Measurements from ENCODE around the gene C4orf50.
"Not testable (repeated sequence)": the region's sequence is repeated elsewhere in the genome, so short reads cannot be mapped to it uniquely, and the experiment has no call there.

The C4orf50 gene

DNA sequence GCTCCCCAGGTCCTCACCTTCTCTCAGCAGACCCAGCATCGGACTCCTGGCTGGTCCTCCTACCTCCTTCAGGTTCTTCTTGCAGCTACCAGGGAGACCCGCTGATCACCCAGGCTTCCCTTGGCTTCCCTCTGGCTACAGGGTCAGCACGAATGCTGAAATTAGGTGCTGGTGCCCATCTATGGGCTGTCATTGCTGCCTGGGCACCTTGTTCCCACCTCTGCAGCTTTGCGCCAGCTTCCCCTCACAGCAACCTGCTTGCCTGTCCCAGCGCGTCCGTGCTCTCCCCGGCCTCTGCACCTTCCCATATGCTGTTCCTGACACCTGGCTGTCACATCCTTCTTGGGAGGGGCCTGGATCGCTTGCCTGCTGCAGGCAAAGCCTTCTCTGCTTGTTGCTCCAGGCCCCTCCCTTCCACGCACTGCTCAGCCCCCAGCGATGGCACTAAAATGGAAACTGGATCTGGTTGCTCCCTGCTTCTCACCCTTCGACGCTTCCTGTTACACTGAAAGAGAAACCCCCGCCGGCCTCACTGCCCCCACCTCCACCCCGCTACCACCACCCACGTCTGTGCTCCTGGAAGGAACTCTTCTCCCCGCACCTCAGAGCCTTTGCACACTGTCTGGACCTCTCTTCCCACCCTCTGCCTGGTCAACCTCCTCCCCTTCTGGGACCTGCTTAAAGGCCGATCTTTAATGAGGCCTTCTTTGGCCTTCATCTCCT lies 22.2 kb downstream of the C4orf50 start:
- no peak for DNase-seq (ENCODE audit: extremely low read depth in 1 of 2, low read depth in 1 of 2)

DNA sequence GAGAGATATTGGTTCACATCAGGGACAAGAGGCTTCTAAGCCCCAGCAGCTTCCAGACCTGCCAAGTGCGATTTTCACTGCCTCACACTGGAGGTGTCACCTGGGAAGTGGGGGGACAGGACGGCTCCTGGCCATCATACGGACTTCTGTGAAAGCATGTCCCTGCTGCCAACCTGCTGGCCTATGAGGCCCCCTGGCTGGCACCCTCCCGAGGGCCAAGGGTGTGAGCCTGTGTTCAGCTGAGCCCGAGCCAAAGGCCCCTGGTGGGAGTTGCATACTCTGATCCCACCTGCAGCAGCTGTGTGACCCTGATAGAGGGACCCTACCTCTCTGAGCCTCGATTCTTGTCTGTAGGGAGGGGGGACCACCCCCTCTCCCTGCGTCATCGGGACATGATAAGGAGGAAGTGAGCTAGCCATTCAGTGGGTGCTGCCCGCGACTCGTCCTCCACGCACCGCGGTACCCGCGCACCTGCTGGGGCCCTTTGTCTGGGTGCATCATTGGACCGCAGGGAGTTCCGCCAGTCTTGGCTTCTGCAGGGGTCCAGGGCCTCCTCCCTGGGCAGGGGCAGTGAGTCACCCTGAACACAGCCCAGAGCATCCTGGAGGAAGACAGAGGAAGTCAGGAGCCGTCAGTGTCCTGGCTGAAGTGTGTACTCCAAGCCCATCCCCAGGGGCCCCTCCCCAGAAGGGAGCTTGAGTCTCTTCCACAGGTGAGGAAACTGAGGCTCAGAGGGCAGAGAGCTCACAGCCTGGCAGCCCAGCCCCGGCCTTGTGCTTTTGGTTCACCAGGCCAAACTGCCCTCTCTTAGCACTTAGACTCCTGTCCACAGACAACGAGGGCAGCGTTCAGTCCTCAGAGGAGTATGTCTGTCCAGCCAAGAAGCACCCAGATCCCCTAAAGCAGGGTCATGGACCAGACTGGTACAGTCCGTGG lies 24.1 kb downstream of the C4orf50 start:
- DNase-seq (ENCODE audit: extremely low read depth in 1 of 2, low read depth in 1 of 2) = no peak

DNA sequence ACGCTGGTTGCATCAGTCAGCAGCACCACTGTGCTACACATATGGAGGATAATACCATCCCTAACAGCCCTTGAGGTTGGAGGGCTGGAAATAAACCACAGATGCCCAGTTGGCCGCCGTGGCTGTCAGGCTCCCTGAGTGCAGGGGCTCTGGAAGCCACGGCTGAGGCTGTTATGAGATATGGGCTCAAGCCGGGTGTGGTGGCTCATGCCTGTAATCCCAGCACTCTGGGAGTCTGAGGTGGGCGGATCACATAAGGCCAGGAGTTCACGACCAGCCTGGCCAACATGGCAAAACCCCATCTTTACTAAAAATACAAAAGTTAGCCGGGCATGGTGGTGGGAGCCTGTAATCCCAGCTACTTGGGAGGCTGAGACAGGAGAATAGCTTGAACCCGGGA lies 24.9 kb downstream of the C4orf50 start:
- DNase-seq (ENCODE audit: extremely low read depth in 1 of 2, low read depth in 1 of 2) = not testable (repeated sequence)

DNA sequence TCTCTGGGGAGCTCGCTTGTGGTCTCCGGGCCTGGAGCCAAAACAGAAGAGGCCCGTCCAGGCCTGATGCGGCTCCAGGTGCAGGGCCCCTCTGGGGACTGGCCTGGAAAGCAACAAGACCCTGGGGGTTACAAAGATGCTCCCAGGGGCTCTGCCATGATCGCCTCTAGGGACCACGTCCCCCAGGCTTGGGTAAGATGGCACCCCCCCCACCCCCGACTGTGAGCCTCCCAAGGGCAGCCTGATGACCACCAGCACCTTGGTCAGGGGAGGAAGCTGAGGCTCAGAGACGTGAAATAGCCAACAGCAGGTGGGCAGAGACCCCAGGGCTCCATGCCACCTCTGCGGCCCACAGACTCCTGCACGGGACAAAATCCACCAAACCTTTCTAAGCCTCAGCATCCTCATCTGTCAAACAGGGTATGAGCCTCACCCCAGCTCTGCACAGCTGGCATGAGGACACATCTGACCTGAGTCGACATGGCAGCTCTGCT lies 25.4 kb downstream of the C4orf50 start:
- no peak for DNase-seq (ENCODE audit: extremely low read depth in 1 of 2, low read depth in 1 of 2)

DNA sequence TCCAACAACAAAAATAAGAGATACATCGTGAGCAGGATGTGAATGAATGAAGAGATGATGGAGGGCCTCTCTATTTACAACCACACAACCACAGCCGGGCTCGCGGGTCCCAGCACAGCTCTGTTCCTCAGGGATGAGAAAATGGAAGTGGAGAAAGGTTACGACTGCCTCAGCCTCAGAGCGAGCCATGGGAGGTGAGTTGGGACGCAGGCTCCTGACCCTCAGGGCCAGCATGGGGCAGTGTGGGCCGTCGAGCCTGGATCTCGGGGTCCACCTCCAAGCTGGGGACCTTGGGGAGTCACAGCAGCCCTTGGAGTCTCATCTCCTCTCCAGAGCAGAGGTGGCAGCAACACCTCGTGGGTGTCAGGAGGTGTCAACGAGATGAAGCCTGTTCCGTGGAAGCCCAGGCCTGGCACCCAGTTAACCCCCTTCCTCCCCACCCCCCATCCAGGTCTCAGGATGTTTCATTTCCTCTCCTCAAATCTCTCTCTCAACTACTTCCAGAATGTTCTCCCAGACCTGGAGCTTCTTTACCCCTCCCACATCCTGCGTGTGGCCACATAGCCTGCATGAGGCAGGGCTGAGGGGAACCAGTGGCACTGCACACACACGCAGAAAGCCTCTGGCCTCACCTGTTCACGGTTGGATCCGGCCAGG lies 25.9 kb downstream of the C4orf50 start:
- no peak for DNase-seq (ENCODE audit: extremely low read depth in 1 of 2, low read depth in 1 of 2)

DNA sequence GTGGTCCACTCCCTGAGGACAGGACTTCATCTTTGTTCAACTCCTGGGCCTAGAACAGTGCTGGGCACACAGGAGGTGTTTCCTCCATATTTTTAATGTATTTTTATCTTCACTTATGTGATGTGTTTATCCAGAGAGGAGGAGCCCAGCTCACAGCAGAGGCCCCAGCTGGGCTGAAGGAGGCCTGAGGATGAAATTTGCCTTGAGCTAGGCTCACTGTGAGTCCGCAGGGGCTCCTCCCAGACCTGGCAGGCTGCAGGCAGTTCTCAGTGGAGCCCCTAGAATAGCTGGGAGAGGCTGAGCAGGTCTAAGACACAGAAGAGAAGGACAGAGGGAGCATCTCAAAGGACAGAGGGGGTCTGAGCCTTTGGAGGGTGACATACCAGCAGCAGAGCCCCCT lies 26.8 kb downstream of the C4orf50 start:
- DNase-seq (ENCODE audit: extremely low read depth in 1 of 2, low read depth in 1 of 2) = no peak

DNA sequence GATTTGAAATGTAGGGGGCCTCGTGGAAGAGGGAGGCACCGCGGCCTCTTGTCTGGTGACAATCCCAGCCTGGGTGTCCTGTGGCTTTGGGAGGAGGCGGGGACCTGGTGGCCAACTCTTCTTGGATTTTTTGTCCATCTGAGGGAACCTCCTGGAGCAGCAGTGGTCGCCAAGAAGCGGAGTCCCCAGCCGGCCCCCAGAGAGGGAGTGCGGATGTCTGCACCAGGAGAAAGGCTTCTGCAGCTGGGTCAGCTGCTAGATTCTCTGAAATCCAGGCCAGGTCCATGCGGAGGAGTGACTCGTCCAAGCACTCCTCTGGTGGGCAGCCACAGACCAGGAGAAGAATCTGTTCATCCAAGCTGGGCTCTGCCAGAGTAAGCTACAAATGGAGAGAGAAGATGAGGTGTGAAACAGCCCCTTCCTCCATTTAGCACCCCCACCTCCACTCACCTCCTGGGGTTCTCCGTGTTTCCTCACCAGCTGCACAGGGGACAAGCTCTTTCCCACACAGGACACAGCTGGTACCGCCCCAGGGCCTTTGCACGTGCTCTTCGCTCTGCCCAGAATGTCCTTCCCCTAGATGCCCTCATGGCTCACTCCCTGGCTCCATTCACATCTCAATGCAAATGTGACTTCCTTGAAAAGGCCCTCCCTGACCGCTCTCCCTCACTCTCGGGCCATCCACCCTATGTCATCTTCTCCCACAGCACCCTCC lies 27.6 kb downstream of the C4orf50 start:
- no peak for DNase-seq (ENCODE audit: extremely low read depth in 1 of 2, low read depth in 1 of 2)

DNA sequence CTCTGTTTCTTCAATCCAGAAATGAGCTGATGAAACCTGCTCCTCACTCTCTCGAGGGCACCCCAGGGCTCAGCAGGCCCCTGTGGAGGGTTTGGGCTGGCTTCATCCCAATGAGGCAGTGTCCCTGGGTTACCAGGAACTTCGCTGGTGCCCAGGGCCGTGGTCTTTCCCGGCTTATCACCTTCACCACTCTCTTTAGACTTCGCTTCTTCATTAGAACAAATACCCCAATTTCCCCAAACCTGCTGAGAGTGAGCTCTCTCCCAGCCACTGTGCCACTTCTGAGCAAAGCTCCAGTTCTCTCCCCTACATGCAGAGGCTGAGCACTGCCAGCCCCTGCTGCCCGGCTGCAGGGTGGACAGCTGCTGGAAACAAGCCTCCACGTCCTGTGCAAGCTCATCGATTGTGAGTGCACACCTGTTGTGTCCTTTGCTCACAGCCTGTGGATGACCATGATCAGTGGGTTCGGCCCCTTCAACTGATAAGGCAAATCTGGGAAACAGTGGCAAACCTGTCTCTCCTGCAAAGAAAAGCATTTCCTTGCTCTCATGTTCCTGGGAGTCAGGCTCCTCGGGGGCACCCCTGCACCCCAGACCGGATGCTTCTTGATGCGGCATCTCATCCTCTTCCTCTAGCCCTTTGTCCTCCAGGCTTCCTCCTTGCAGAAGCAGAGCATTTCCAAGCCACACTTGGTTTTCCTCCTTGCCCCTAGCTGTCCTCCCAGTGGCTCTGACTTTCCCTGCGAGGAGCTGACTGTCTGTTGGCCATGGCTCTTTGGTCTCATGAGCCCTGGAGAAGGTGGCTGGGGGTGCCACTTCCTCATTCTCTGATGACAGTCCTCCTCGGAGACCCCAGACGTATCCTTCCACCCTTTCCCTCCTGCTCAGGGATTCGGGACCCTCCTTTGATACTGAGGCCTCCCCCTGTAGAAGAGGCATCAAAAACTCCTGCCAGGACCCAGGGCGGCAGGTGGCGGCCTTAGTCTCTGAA lies 28.7 kb downstream of the C4orf50 start:
- no peak for DNase-seq (ENCODE audit: extremely low read depth in 1 of 2, low read depth in 1 of 2)

DNA sequence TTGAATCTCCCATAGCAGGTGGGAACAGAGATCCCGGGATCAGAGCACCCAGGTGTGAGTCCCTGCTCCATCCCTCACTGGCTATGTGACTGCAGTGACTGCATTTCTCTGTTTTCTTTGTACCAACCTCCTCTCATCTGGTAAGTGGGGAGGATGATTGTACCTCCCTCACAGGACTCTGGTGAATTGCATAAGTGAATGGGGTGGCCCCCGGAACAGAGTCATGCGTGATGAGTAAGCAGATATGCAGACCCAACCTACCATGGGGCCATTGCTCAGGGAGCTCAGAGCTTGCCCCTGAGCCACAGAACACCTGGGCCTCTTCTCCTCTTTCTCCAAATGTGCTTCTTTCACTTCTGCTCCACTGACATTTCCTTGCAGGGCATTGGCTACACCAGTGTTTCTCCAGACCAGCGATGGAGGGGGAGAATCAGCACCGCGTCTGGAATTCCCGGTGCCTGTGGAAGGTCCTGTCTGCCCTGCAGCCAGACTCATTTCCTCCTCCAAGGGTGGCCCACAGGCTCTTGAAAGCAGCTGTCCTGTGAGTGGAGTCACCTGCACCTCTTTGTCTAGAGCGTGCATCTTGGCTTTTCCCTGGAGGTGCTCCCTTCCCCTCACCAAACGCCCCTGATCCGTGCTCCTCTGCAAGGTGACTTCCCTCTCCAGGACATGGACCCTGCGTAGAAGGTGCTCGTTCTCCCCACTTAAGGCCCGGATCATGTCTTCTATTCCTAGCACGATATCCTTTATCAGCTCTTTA lies 30.0 kb downstream of the C4orf50 start:
- no peak for DNase-seq (ENCODE audit: extremely low read depth in 1 of 2, low read depth in 1 of 2)

DNA sequence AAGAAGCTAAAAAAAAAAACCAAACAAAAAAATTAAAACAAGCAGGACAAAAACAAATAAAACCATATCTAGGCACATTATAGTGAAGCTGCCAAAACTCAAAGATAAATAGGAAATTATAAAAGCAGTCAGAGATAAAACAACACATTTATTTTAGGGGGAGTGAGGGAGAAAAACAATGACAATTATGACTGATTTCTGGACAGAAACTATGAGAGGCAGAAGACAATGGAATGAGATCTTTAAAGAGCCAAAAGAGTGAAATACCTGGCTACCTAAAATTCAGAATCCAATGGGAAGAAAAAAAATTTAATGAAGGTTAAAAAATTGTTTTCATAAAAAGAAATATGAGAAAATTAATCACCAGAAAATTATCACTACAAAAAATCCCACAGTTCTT lies 33.4 kb downstream of the C4orf50 start:
- DNase-seq (ENCODE audit: extremely low read depth in 1 of 2, low read depth in 1 of 2) = no peak

DNA sequence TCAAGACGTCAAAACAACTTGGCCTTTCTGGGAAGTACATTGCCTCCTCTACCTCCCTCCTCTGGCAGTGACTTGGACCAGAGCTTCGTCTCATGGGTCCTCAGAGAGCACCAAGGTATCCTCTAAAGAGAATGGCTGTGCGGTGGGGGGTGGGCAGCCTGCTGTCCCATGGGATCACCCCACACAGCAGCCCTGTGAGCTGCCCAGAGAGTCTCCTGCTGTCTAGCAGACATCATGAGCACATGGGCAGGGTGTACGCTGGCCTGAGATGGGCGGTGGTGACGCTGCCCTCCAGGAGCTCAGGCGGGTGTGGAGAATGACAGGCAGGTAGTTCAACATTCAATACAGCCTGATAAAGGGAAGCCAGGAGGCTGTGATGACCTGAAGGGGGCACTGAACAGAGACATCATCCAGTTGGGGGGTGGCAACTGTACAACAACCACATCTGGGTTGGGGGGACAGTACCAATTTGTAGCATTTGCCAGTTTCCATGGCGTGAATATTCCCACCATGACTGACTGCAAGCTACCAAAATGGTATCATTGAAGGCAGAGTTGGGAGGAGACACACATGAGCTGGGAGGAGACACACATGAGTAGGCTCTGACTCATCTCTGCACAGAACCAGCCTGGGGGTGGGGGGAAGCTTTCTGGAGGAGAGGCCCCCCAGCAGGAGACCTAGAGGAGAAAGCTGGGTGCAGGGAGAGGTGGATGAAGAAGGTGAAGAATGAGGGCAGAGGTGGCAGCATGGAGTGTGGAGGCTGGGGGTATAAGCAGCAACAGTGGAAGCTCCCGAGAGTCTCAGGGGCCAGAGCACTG lies 35.9 kb downstream of the C4orf50 start:
- DNase-seq (ENCODE audit: extremely low read depth in 1 of 2, low read depth in 1 of 2) = no peak

DNA sequence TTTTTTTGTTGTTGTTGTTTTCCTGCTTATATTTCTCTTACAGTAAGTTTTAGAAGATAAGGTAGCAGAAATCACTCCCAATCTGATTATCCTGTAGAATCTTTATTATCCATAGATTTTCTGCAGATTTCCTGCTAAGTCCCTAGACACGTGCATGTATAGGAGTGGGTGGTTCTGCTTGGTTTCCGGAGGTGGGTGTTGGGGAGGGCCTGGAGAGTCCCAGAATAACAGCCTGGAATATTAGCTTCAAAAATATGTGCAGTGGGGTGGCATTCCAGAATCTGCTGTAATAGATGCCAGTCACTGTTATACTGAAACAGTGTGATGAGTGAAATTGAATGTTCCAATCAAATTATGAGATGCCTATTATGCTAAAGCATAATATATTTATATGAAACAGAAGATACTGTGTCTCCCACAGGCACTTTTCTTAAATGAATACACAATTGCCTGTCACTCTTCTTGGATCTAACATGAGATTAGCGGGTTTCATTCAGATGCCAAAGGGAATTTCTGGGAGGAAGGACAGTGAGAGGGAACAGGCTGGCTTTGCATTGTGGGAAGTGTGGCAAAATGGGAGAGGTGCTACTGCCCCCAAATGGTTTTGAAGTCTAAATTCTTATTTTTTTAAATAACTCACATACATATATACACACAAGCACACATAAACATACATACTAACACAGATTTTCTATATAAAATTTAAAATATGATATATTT lies 37.6 kb downstream of the C4orf50 start:
- no peak for DNase-seq (ENCODE audit: extremely low read depth in 1 of 2, low read depth in 1 of 2)

DNA sequence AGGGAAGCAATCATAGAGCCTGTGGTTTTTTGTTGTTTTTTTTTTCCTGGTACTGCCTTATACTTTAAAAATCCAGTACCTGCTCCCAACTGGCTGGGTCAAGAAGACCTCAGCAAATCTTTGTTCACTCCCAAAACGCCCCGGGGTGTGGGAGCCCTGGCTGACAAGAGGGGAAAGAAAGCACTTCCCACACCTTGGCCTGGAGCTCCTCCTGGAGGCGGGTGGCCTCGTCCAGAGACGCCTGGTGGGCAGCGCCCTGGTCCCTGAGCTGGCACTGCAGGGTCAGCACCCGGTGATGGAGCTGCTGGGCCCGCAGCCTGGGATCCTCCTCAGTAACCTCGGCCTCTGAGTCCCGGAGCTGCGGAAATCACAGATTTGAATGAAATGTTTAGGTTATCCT lies 38.2 kb downstream of the C4orf50 start:
- DNase-seq (ENCODE audit: extremely low read depth in 1 of 2, low read depth in 1 of 2) = no peak

DNA sequence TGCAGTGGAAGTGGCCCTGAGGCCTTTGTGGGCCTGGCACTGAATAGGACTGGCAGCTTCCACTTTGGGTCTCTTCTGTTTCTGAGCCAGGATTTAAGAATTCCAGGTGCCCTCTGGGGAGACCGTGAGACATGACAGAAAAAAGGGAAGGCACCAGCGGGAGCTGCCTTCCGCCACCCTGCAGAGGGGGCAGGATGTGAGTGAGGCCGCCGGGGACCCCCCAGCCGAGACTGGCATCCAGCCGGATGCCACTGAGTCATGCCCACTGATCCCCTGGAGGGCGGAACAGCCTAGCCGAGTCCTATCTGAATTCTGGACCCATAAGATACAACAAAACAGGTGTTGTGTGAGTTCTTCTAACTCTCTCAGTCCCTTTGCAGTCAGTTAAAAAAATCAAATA lies 41.3 kb downstream of the C4orf50 start:
- DNase-seq (ENCODE audit: extremely low read depth in 1 of 2, low read depth in 1 of 2) = no peak

DNA sequence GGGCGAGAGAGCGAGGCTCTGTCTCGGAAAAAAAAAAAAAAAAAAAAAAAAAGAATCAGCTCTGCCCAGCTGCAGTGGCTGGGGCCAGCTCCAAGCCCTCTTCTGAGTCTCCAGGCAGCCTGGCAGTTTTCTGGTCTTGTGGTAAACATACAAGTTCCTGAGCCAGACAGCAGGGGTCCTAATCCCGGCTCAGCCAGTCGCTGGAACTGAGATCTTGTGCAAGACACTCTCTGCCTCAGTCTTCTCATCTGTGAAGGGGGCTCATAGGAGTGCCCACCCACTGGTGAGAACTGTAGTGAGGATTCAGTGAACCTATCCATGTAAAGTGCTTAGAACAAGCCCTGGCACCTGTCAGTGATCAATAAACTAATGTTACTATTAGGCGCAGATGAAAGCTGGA lies 41.8 kb downstream of the C4orf50 start:
- no peak for DNase-seq (ENCODE audit: extremely low read depth in 1 of 2, low read depth in 1 of 2)

DNA sequence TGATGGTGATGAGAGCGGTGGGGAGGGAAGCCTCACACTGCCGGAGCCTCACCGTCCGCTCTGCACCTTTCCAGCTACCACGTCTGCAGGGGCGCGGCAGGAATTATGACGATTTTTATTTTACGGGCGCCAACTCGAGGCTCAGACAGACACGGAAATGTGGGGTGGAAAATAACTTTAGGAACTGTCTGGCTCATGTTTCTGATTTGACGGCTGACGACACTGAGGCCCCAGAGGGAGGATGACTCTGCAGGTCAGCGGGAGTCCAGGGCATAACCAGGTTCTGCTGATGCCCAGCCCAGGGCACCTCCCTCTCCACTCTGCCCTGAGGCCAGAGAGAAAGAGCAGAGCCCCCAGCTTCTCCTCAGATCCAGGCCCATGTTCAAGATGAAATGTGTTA lies 43.9 kb downstream of the C4orf50 start:
- no peak for DNase-seq (ENCODE audit: extremely low read depth in 1 of 2, low read depth in 1 of 2)

DNA sequence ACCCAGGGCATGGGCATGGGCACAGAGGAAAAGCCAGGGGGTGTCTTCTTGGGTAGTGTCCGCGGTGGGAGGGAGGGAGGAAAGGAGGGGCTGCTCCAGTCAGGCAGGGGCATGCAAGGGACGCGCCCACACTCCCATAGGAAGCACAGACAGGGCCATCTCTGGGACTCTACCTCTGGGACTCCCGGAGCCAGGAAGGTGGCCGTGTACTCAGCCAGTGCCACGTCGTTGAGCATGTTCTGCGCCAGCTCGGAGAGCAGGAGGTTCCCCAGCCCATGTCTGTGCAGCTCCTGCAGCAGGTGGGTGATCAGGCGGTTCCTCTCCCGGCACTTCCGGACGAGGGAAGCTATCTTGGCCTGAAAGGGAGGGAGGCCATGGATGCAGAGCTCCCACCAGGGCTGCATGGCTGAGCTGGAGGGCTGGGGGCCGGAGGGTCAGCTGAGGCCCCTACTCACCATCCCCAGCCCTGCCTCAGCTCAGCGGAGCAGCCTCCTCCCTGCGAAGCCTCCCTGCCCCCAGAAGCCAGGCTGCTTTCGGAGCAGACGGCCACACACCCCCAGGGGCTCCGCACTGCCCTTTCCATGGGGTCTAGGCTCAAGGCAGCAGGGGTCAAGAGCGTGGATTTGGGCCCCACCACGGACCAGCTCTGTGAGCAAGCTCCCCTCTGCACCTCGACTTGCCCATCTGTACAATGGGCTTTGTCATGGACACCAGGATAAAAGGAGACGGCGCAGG lies 44.6 kb downstream of the C4orf50 start:
- DNase-seq (ENCODE audit: extremely low read depth in 1 of 2, low read depth in 1 of 2) = no peak
